ENCODE results near the gene MAGI1.
A peak's percentile ranks its signal among the peaks of the same experiment; 100 is the strongest.
"Not testable (repeated sequence)": the region's sequence is repeated elsewhere in the genome, so short reads cannot be mapped to it uniquely, and the experiment has no call there.

MAGI1 gene

GRCh38 chr3:66038726-66039589 is at the start of gene MAGI1:
MAGI1 (minus strand) TSS chr3:66038918; CDS start chr3:66038308, 610 bp downstream.
- DNase-seq = peak; percentile 81

GRCh38 chr3:66083784-66084213 is 45.1 kb upstream of the MAGI1 start:
- DNase-seq = no peak

- no peak for DNase-seq
These were observed 44.5 kb upstream of the MAGI1 start for GRCh38 chr3:66083096-66083678.

- DNase-seq = no peak
These were observed 44.0 kb upstream of the MAGI1 start for GRCh38 chr3:66082679-66083078.

GRCh38 chr3:66080167-66080566 is 41.4 kb upstream of the MAGI1 start:
- DNase-seq = no peak

- no peak for DNase-seq
These were observed 39.3 kb upstream of the MAGI1 start for GRCh38 chr3:66077973-66078372.

- DNase-seq = no peak
These were observed 38.2 kb upstream of the MAGI1 start for GRCh38 chr3:66076861-66077470.

GRCh38 chr3:66075281-66075680 is 36.6 kb upstream of the MAGI1 start:
- DNase-seq = no peak

GRCh38 chr3:66073464-66074141 is 34.9 kb upstream of the MAGI1 start:
- no peak for DNase-seq

GRCh38 chr3:66068255-66068654 is 29.5 kb upstream of the MAGI1 start:
- DNase-seq = no peak

- no peak for DNase-seq
These were observed 28.4 kb upstream of the MAGI1 start for GRCh38 chr3:66066963-66067617.

- DNase-seq = no peak
These were observed 16.6 kb upstream of the MAGI1 start for GRCh38 chr3:66055289-66055688.

- no peak for DNase-seq
These were observed 14.9 kb upstream of the MAGI1 start for GRCh38 chr3:66053550-66054094.

- DNase-seq = no peak
These were observed 14.2 kb upstream of the MAGI1 start for GRCh38 chr3:66052721-66053549.

- no peak for DNase-seq
These were observed 12.1 kb upstream of the MAGI1 start for GRCh38 chr3:66050821-66051220.

- peak; percentile 18 for DNase-seq
These were observed 9.3 kb upstream of the MAGI1 start for GRCh38 chr3:66048051-66048395.

- peak; percentile 63 for DNase-seq
These were observed 8.8 kb upstream of the MAGI1 start for GRCh38 chr3:66047311-66048050.

- not testable (repeated sequence) for DNase-seq
These were observed 7.6 kb upstream of the MAGI1 start for GRCh38 chr3:66046321-66046720.

GRCh38 chr3:66041828-66042227 is 3.1 kb upstream of the MAGI1 start:
- no peak for DNase-seq

- DNase-seq = no peak
These were observed 2.4 kb upstream of the MAGI1 start for GRCh38 chr3:66041116-66041515.

- DNase-seq = peak; percentile 36
These were observed 821 bp upstream of the MAGI1 start for GRCh38 chr3:66039590-66039887.
